GM19035 (cell line): ENCODE data around the gene GJB3.
"Not testable (repeated sequence)": the region's sequence is repeated elsewhere in the genome, so short reads cannot be mapped to it uniquely, and the experiment has no call there.

Experiments
- ATAC-seq: cut with Tn5 transposase; IDR thresholded peaks from one replicate; pipeline ENCODE4 v1.9.1; 2021; ENCODE audit not compliant: unreplicated experiment

Gene GJB3

GRCh38 chr1:34785231-34785874, 4.3 kb downstream of the GJB3 start:
- no peak for ATAC-seq

- ATAC-seq, result no peak
Observed at GRCh38 chr1:34785875-34786470, 5.0 kb downstream of the GJB3 start.

- peak; percentile 59 for ATAC-seq
Observed at GRCh38 chr1:34786521-34787325, 5.7 kb downstream of the GJB3 start.

GRCh38 chr1:34787461-34788420, 6.7 kb downstream of the GJB3 start:
- ATAC-seq, result no peak

- no peak for ATAC-seq
Observed at GRCh38 chr1:34790985-34791384, 10.0 kb downstream of the GJB3 start.

- no peak for ATAC-seq
Observed at GRCh38 chr1:34792424-34792823, 11.4 kb downstream of the GJB3 start.

- no peak for ATAC-seq
Observed at GRCh38 chr1:34792868-34793727, 12.1 kb downstream of the GJB3 start, which contains the start of gene GJA4. GJA4 (plus strand) TSS chr1:34792999; CDS start chr1:34794214, 1,215 bp downstream.

GRCh38 chr1:34794001-34794789, 13.2 kb downstream of the GJB3 start:
- no peak for ATAC-seq

- ATAC-seq, result no peak
Observed at GRCh38 chr1:34794790-34795180, 13.8 kb downstream of the GJB3 start.

- ATAC-seq, result no peak
Observed at GRCh38 chr1:34795916-34796315, 14.9 kb downstream of the GJB3 start.

GRCh38 chr1:34796990-34797389, 16.0 kb downstream of the GJB3 start:
- no peak for ATAC-seq

- no peak for ATAC-seq
Observed at GRCh38 chr1:34800214-34800613, 19.2 kb downstream of the GJB3 start.

GRCh38 chr1:34803770-34804169, 22.8 kb downstream of the GJB3 start:
- no peak for ATAC-seq

GRCh38 chr1:34806396-34806795, 25.4 kb downstream of the GJB3 start:
- ATAC-seq, result no peak

- no peak for ATAC-seq
Observed at GRCh38 chr1:34808051-34808810, 27.2 kb downstream of the GJB3 start.

GRCh38 chr1:34810781-34811180, 29.8 kb downstream of the GJB3 start:
- ATAC-seq, result not testable (repeated sequence)

- no peak for ATAC-seq
Observed at GRCh38 chr1:34816332-34816731, 35.3 kb downstream of the GJB3 start.

- ATAC-seq, result no peak
Observed at GRCh38 chr1:34816778-34817177, 35.8 kb downstream of the GJB3 start.
